Gastroesophageal sphincter (tissue), 3 donors: ENCODE results near the gene LIMA1.

ENCODE experiments used
- CTCF ChIP-seq, 4 experiments: fragments of 200-600 bp in 2 of 4; fragments of 450-650 bp in 2 of 4; sonication (generic) in 1 of 4; IDR thresholded peaks; one replicate each; pipeline ENCODE4 v1.5.1; 2017 to 2019; ENCODE audit warnings: antibody characterized with exemption in 4 of 4, mild to moderate bottlenecking in 2 of 4, moderate library complexity in 2 of 4
- POLR2A ChIP-seq, 2 donors: fragments of 450-650 bp; IDR thresholded peaks; one replicate each; pipeline ENCODE4 v1.6.1; 2017; ENCODE audit warnings: antibody characterized with exemption in 2 of 2, mild to moderate bottlenecking in 2 of 2, moderate library complexity in 1 of 2

GRCh38 chr12:50240792-50241114 lies 42.6 kb downstream of the LIMA1 start:
- TF ChIP-seq POLR2A (IDR thresholded peaks at IDR 0.05) = no peak
- no peak for TF ChIP-seq CTCF (IDR thresholded peaks at IDR 0.05)
